Adrenal gland (tissue), 5 donors: ENCODE results near the gene ZCWPW2.

ENCODE experiments used
- POLR2A ChIP-seq, 2 donors: fragments of 450-650 bp; IDR thresholded peaks; one replicate each; pipeline ENCODE4 v1.6.1; 2017; ENCODE audit warnings: antibody characterized with exemption in 2 of 2, mild to moderate bottlenecking in 2 of 2, moderate library complexity in 1 of 2
- TF ChIP-seq, protein P1 (sequence below), 6 experiments: fragments of 450-650 bp in 4 of 6; fragments of 200-600 bp in 2 of 6; sonication (generic) in 1 of 6; IDR thresholded peaks; 1 replicate in 5 of 6; 2 replicates in 1 of 6; pipeline versions ENCODE4 v1.5.1 to v1.8.0; 2016 to 2021; ENCODE audit warnings: antibody characterized with exemption in 6 of 6, mild to moderate bottlenecking in 2 of 6, moderate library complexity in 1 of 6
- donor health status: DM: no; HTN: no; CAD: no.

DNA sequence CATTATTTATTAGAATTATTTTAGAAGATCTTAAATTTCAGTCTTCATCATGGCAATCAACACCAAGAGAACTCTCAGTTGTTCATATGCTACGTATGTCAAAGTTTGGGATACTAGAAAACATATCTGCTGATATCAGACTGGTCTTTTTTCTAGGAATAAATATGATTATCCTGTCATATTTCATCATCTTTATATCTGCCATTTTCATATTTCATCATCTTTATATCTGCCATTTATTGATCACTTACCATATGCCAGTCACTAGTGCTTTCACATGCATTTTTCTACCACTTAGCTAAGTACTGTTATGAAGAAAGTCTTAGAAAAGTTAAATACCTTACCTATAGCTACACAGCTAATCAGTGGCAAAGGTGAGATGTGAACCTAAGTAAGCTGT is 2.8 kb upstream of the ZCWPW2 start:
- no peak for TF ChIP-seq POLR2A (IDR thresholded peaks at IDR 0.05)
- TF ChIP-seq, protein P1, sequence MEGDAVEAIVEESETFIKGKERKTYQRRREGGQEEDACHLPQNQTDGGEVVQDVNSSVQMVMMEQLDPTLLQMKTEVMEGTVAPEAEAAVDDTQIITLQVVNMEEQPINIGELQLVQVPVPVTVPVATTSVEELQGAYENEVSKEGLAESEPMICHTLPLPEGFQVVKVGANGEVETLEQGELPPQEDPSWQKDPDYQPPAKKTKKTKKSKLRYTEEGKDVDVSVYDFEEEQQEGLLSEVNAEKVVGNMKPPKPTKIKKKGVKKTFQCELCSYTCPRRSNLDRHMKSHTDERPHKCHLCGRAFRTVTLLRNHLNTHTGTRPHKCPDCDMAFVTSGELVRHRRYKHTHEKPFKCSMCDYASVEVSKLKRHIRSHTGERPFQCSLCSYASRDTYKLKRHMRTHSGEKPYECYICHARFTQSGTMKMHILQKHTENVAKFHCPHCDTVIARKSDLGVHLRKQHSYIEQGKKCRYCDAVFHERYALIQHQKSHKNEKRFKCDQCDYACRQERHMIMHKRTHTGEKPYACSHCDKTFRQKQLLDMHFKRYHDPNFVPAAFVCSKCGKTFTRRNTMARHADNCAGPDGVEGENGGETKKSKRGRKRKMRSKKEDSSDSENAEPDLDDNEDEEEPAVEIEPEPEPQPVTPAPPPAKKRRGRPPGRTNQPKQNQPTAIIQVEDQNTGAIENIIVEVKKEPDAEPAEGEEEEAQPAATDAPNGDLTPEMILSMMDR (IDR thresholded peaks at IDR 0.05), result no peak
